GM12872 (cell line): ENCODE results near the gene WNT4.

ENCODE experiments used
- CTCF ChIP-seq: IDR thresholded peaks from 3 replicates; pipeline ENCODE4 v1.5.1; 2011; ENCODE audit warnings: low read depth, mild to moderate bottlenecking, low read length, moderate library complexity; ENCODE audit not compliant: insufficient read depth

WNT4 gene

GRCh38 chr1:22159891-22160290 lies 17.0 kb upstream of the WNT4 start:
- TF ChIP-seq CTCF, result no peak

- TF ChIP-seq CTCF, result no peak
Observed at GRCh38 chr1:22158654-22159053, 15.8 kb upstream of the WNT4 start.

GRCh38 chr1:22157359-22157966 lies 14.6 kb upstream of the WNT4 start:
- TF ChIP-seq CTCF, result no peak

- TF ChIP-seq CTCF, result no peak
Observed at GRCh38 chr1:22155517-22155916, 12.6 kb upstream of the WNT4 start.

GRCh38 chr1:22154626-22155025 lies 11.7 kb upstream of the WNT4 start:
- no peak for TF ChIP-seq CTCF

GRCh38 chr1:22153660-22154437 lies 11.0 kb upstream of the WNT4 start:
- no peak for TF ChIP-seq CTCF

GRCh38 chr1:22150923-22151322 lies 8.0 kb upstream of the WNT4 start:
- no peak for TF ChIP-seq CTCF
